ENCODE results near the gene NOC2L.

GRCh38 chr1:1004780-1005697, 46.0 kb upstream of the NOC2L start:
- TF ChIP-seq, protein P1, sequence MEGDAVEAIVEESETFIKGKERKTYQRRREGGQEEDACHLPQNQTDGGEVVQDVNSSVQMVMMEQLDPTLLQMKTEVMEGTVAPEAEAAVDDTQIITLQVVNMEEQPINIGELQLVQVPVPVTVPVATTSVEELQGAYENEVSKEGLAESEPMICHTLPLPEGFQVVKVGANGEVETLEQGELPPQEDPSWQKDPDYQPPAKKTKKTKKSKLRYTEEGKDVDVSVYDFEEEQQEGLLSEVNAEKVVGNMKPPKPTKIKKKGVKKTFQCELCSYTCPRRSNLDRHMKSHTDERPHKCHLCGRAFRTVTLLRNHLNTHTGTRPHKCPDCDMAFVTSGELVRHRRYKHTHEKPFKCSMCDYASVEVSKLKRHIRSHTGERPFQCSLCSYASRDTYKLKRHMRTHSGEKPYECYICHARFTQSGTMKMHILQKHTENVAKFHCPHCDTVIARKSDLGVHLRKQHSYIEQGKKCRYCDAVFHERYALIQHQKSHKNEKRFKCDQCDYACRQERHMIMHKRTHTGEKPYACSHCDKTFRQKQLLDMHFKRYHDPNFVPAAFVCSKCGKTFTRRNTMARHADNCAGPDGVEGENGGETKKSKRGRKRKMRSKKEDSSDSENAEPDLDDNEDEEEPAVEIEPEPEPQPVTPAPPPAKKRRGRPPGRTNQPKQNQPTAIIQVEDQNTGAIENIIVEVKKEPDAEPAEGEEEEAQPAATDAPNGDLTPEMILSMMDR (IDR thresholded peaks at IDR 0.05) = no peak
- TF ChIP-seq POLR2A (IDR thresholded peaks at IDR 0.05; ENCODE audit: low read depth) (no peak), POLR2AphosphoS5 (IDR thresholded peaks at IDR 0.05) (no peak)

Data from esophagus muscularis mucosa (tissue), 3 donors.